IMR-90 (cell line): ENCODE measurements around the gene DPH7. TPM values are rescaled to one million over a fixed set of nuclear protein-coding genes. Genes with fewer than 3 reads are reported as not detected.

Experiments
- ATAC-seq: fragments of 200-7000 bp; cut with Tn5 transposase; 2 replicates; pipeline ENCODE4 v1.9.1; 2020; ENCODE audit warnings: low read depth, mild to moderate bottlenecking, moderate library complexity
- BruUV-seq: library from RNA; stranded (reverse); fragments of 400-500 nt; replicated peaks from 2 replicates; lab custom pipeline; 2021; lab: Mats Ljungman, UMichigan
- CTCF ChIA-PET: fragments of 300-600 bp; formaldehyde crosslinking; extraction: SDS; loops from one replicate; lab custom pipeline; 2021; ENCODE audit warnings: antibody characterized with exemption; lab: Yijun Ruan, JAX
- POLR2A ChIA-PET: fragments of 300-600 bp; sonication (Branson Sonifier 250); formaldehyde crosslinking; loops from one replicate; lab custom pipeline; 2022; ENCODE audit warnings: antibody characterized with exemption; ENCODE audit not compliant: unreplicated experiment; lab: Charles Lee
- DNase-seq: peaks from one replicate; pipeline ENCODE4 v3.0.0; 2013
- H2AFZ ChIP-seq: replicated peaks from 2 replicates; pipeline ENCODE3; 2013; ENCODE audit warnings: low read length, mild to moderate bottlenecking; ENCODE audit not compliant: poor library complexity
- H2AK5ac ChIP-seq: 2 replicates; pipeline ENCODE4 v1.6.1; 2013; ENCODE audit warnings: low read depth, low read length, inconsistent platforms
- H2AK9ac ChIP-seq: replicated peaks from 2 replicates; pipeline ENCODE3; 2013; ENCODE audit warnings: mild to moderate bottlenecking, low read depth, low read length, moderate library complexity; ENCODE audit not compliant: poor library complexity
- H2BK120ac ChIP-seq: 2 replicates; pipeline ENCODE4 v1.6.1; 2013; ENCODE audit warnings: low read depth, low read length, inconsistent platforms
- H2BK15ac ChIP-seq: 3 replicates; pipeline ENCODE4 v1.6.1; 2013; ENCODE audit warnings: low read depth, low read length, inconsistent platforms
- H2BK20ac ChIP-seq: 2 replicates; pipeline ENCODE4 v1.6.1; 2013; ENCODE audit warnings: low read depth, mild to moderate bottlenecking, inconsistent platforms, low read length, moderate library complexity
- H2BK5ac ChIP-seq: 2 replicates; pipeline ENCODE4 v1.6.1; 2013; ENCODE audit warnings: mild to moderate bottlenecking, low read depth, low read length, inconsistent platforms; ENCODE audit not compliant: poor library complexity, severe bottlenecking
- H3K14ac ChIP-seq: replicated peaks from 2 replicates; pipeline ENCODE4 v1.6.1; 2013; ENCODE audit warnings: low read depth, low read length, inconsistent platforms
- H3K18ac ChIP-seq: 2 replicates; pipeline ENCODE4 v1.6.1; 2013; ENCODE audit warnings: low read depth, low read length, control low read depth
- H3K23ac ChIP-seq: 2 replicates; pipeline ENCODE4 v1.6.1; 2013; ENCODE audit warnings: low read depth, low read length, inconsistent platforms
- H3K27ac ChIP-seq: 2 replicates; pipeline ENCODE4 v1.5.1; 2013; ENCODE audit warnings: mild to moderate bottlenecking, control low read depth, low read length; ENCODE audit not compliant: insufficient read depth
- H3K27me3 ChIP-seq: 2 replicates; pipeline ENCODE4 v1.6.1; 2013; ENCODE audit warnings: low read length; ENCODE audit not compliant: control insufficient read depth, insufficient read depth
- H3K36me3 ChIP-seq: 2 replicates; pipeline ENCODE4 v1.6.1; 2013; ENCODE audit warnings: low read length, mixed read lengths; ENCODE audit not compliant: control insufficient read depth, insufficient read depth
- H3K4ac ChIP-seq: 2 replicates; pipeline ENCODE4 v1.6.1; 2013; ENCODE audit warnings: low read depth, low read length, inconsistent platforms
- H3K4me1 ChIP-seq: 2 replicates; pipeline ENCODE4 v1.6.1; 2013; ENCODE audit warnings: low read length, mixed read lengths; ENCODE audit not compliant: control insufficient read depth, insufficient read depth
- H3K4me2 ChIP-seq: 2 replicates; pipeline ENCODE4 v1.6.1; 2013; ENCODE audit warnings: low read depth, mild to moderate bottlenecking, control low read depth, low read length, moderate library complexity
- H3K4me3 ChIP-seq: 2 replicates; pipeline ENCODE4 v1.5.1; 2013; ENCODE audit warnings: low read depth, mild to moderate bottlenecking, control low read depth, low read length, moderate library complexity; ENCODE audit not compliant: insufficient read depth
- H3K56ac ChIP-seq: 2 replicates; pipeline ENCODE4 v1.6.1; 2013; ENCODE audit warnings: low read length, inconsistent platforms; ENCODE audit not compliant: insufficient read depth; ENCODE audit errors: extremely low read depth
- H3K79me1 ChIP-seq, 2 experiments: 2 replicates each; pipeline ENCODE4 v1.6.1; 2013; ENCODE audit warnings: low read length in 2 of 2, inconsistent platforms in 1 of 2, low read depth in 1 of 2
- H3K9ac ChIP-seq: 2 replicates; pipeline ENCODE4 v1.6.1; 2013; ENCODE audit warnings: low read depth, low read length, control low read depth
- H3K9me1 ChIP-seq: 2 replicates; pipeline ENCODE4 v1.6.1; 2013; ENCODE audit warnings: low read length, inconsistent platforms; ENCODE audit not compliant: insufficient read depth
- H3K9me3 ChIP-seq: 2 replicates; pipeline ENCODE4 v1.6.1; 2013; ENCODE audit warnings: low read length; ENCODE audit not compliant: control insufficient read depth, insufficient read depth
- H4K20me1 ChIP-seq: 2 replicates; pipeline ENCODE4 v1.6.1; 2013; ENCODE audit warnings: low read length, inconsistent platforms; ENCODE audit not compliant: insufficient read depth
- H4K5ac ChIP-seq: 2 replicates; pipeline ENCODE4 v1.6.1; 2013; ENCODE audit warnings: mild to moderate bottlenecking, low read depth, low read length, control low read depth
- H4K8ac ChIP-seq, 2 experiments: 2 replicates each; pipeline ENCODE4 v1.6.1; 2013; ENCODE audit warnings: low read depth in 2 of 2, low read length in 2 of 2, control low read depth in 1 of 2, inconsistent platforms in 1 of 2
- H4K91ac ChIP-seq: 2 replicates; pipeline ENCODE4 v1.6.1; 2013; ENCODE audit warnings: low read depth, low read length, inconsistent platforms; ENCODE audit not compliant: insufficient read depth
- CEBPB ChIP-seq: IDR thresholded peaks from 2 replicates; pipeline ENCODE4 v1.6.1; 2012; ENCODE audit warnings: low read depth, low read length, improper control_type of control experiment
- CHD1 ChIP-seq: IDR thresholded peaks from 2 replicates; pipeline ENCODE4 v1.6.1; 2012; ENCODE audit warnings: low read depth, low read length, improper control_type of control experiment
- NFE2L2 ChIP-seq: fragments of 150-350 bp; IDR thresholded peaks from 2 replicates; pipeline ENCODE4 v1.6.1; 2016; ENCODE audit warnings: low read depth, mild to moderate bottlenecking, low read length
- RCOR1 ChIP-seq: IDR thresholded peaks from 2 replicates; pipeline ENCODE4 v1.6.1; 2012; ENCODE audit warnings: mild to moderate bottlenecking, low read length, improper control_type of control experiment; ENCODE audit not compliant: insufficient replicate concordance
- SMC3 ChIP-seq: fragments of 150-350 bp; IDR thresholded peaks from 2 replicates; pipeline ENCODE4 v1.6.1; 2016; ENCODE audit warnings: low read depth, mild to moderate bottlenecking, antibody characterized with exemption, low read length, moderate library complexity
- USF2 ChIP-seq: fragments of 150-350 bp; IDR thresholded peaks from 2 replicates; pipeline ENCODE4 v1.6.1; 2017; ENCODE audit warnings: mild to moderate bottlenecking, antibody characterized with exemption, low read length, low read depth
- WGBS, 2 experiments: methylation state at CpG; one replicate each; pipeline versions ENCODE4 v1.1.5 to v1.1.7; 2013; ENCODE audit warnings: missing lambda C conversion rate in 2 of 2; ENCODE audit not compliant: insufficient read length in 1 of 2; ENCODE audit errors: extremely low coverage in 2 of 2; 5-methylcytosine and 5-hydroxymethylcytosine counted together
- dilution Hi-C: fragments of 300-500 bp; cut with HindIII; formaldehyde crosslinking; loops from one replicate; pipeline ENCODE4 v1.14.3; 2018; ENCODE audit warnings: low sequenced_read_pairs; ENCODE audit not compliant: unreplicated experiment
- in situ Hi-C: fragments of 300-500 bp; cut with MboI; formaldehyde crosslinking; loops from 3 replicates; pipeline ENCODE4 v1.14.3; 2019; ENCODE audit warnings: low sequenced_read_pairs, inconsistent platforms, mixed read lengths
- intact Hi-C: fragments of 100-400 bp; cut with micrococcal nuclease; formaldehyde crosslinking; loops from 2 replicates; pipeline ENCODE4 v1.10.0; 2022
- polyA plus RNA-seq, 3 experiments: library from polyadenylated mRNA; depleted of rRNA; stranded (reverse); fragments of >200 nt; gene quantifications; 2 replicates each; pipeline ENCODE4 v1.2.3, GENCODE V29; 2012; ENCODE audit warnings: low replicate concordance in 1 of 3
- total RNA-seq: library from RNA; depleted of rRNA; stranded (reverse); fragments of >200 nt; gene quantifications from 2 replicates; pipeline ENCODE4 v1.2.3, GENCODE V29; 2012

Gene DPH7
- total and polyA plus RNA-seq, 2 of the 4 experiments (the other 2 are of a cell fraction): 12.5 to 33.7 TPM

GRCh38 chr9:137620581-137620980 is 41.9 kb upstream of the DPH7 start:
- intact Hi-C loops (no loop called here), dilution Hi-C loops (no loop called here)

More at GRCh38 chr9:137620581-137620980, 41.9 kb upstream of the DPH7 start:
- Histone ChIP-seq H4K91ac (no peak overlapping the region), H3K56ac (no peak overlapping the region), H3K27ac (no peak overlapping the region; the same call in 1 of the 2 replicates), H3K36me3 (peaks cover 17% of the 10 kb centered on the region), H3K9me1 (peaks cover 14% of the 10 kb centered on the region), H2BK20ac (no peak overlapping the region), H4K8ac (no peak overlapping the region; a peak in 1 of 4 replicates), H3K23ac (peak overlapping the region; percentile 73), H3K4me1 (peaks cover 11% of the 10 kb centered on the region), H3K4me2 (peak overlapping the region; percentile 33; the same call in 1 of the 2 replicates), H2AFZ (no peak overlapping the region), H2AK9ac (peak overlapping the region; percentile 23), H4K20me1 (peaks cover 65% of the 10 kb centered on the region), H2BK5ac (no peak overlapping the region), H2BK120ac (no peak overlapping the region), H2BK15ac (no peak overlapping the region), H3K4me3 (no peak overlapping the region), H3K9ac (peak overlapping the region; percentile 44; the same call in 1 of the 2 replicates), H4K5ac (peak overlapping the region; percentile 19; the same call in 1 of the 2 replicates), H3K18ac (no peak overlapping the region), H3K4ac (no peak overlapping the region), H2AK5ac (0 out of 2 replicates have a peak overlapping the region, but pooled peaks have one; percentile 65), H3K79me1 (peaks cover 22 to 73% of the 10 kb centered on the region in 2 experiments), H3K9me3 (no peaks in the 10 kb centered on the region), H3K14ac (peak overlapping the region; percentile 41; the same call in 1 of the 2 replicates), H3K27me3 (no peaks in the 10 kb centered on the region)
- TF ChIP-seq NFE2L2: no peak
- TF ChIP-seq SMC3: no peak
- no peak for TF ChIP-seq CEBPB
- no peak for TF ChIP-seq USF2
- TF ChIP-seq CHD1: no peak
- no peak for TF ChIP-seq RCOR1
- POLR2A ChIA-PET: no interaction called here
- CTCF ChIA-PET: interaction anchor here (0.9 kb wide), 1 partner anchor 39 kb away, joined by 5 read pairs; no protein-coding TSS in a partner anchor
- in situ Hi-C loops: no loop called here
- BruUV-seq: TSS peak; percentile 26
- DNase-seq (no peak), ATAC-seq (no peak)
- 81% methylated on average over 6 of the region's 7 CpGs; no CpG with 5 or more reads in 1 of the 2 experiments for WGBS, 2 experiments
